Keratinocyte (primary cell): ENCODE results near the gene CALHM6. TPM values are rescaled to one million over a fixed set of nuclear protein-coding genes. Genes with fewer than 3 reads are reported as not detected.

Experiments
- DNase-seq: peaks from one replicate; pipeline ENCODE4 v3.0.0-alpha.2; 2011; ENCODE audit warnings: low read depth, missing footprints, low spot score
- FAIRE-seq: peaks from 2 replicates; lab custom pipeline; 2011; peaks lifted over from hg19 to GRCh38; lab: Jason Lieb, UNC
- H2AFZ ChIP-seq: 2 replicates; pipeline ENCODE4 v1.6.0; 2012; ENCODE audit warnings: low read length, control low read depth, inconsistent platforms; ENCODE audit not compliant: control insufficient read depth
- H3K27ac ChIP-seq: 2 replicates; pipeline ENCODE4 v1.5.1; 2011; ENCODE audit warnings: low read length; ENCODE audit not compliant: control insufficient read depth, insufficient read depth
- H3K27me3 ChIP-seq: 3 replicates; pipeline ENCODE4 v1.6.0; 2011; ENCODE audit warnings: low read length; ENCODE audit not compliant: control insufficient read depth, insufficient read depth; ENCODE audit errors: extremely low read depth
- H3K36me3 ChIP-seq, 2 experiments: 2 replicates in 1 of 2; 3 replicates in 1 of 2; pipeline ENCODE4 v1.5.1; 2011; ENCODE audit warnings: low read length in 2 of 2, mild to moderate bottlenecking in 1 of 2; ENCODE audit not compliant: control insufficient read depth in 2 of 2, insufficient read depth in 2 of 2; ENCODE audit errors: extremely low read depth in 1 of 2
- H3K4me1 ChIP-seq: 3 replicates; pipeline ENCODE4 v1.5.1; 2011; ENCODE audit warnings: low read length; ENCODE audit not compliant: control insufficient read depth, insufficient read depth; ENCODE audit errors: extremely low read depth
- H3K4me2 ChIP-seq: 3 replicates; pipeline ENCODE4 v1.6.0; 2011; ENCODE audit warnings: low read depth, low read length; ENCODE audit not compliant: control insufficient read depth, insufficient read depth; ENCODE audit errors: extremely low read depth
- H3K4me3 ChIP-seq, 3 experiments: fragments of 200-600 bp in 1 of 3; sonication (generic) in 1 of 3; 2 replicates in 2 of 3; 3 replicates in 1 of 3; pipeline ENCODE4 v1.5.1; 2011 to 2016; ENCODE audit warnings: low read length in 3 of 3, mild to moderate bottlenecking in 3 of 3, control low read depth in 2 of 3, inconsistent platforms in 1 of 3, low read depth in 1 of 3, mixed read lengths in 1 of 3, mixed run types in 1 of 3, moderate library complexity in 1 of 3; ENCODE audit not compliant: control insufficient read depth in 2 of 3, insufficient read depth in 2 of 3; ENCODE audit errors: extremely low read depth in 1 of 3
- H3K79me2 ChIP-seq: 2 replicates; pipeline ENCODE4 v1.6.0; 2012; ENCODE audit warnings: low read length; ENCODE audit not compliant: control insufficient read depth, insufficient read depth
- H3K9ac ChIP-seq: 3 replicates; pipeline ENCODE4 v1.6.0; 2011; ENCODE audit warnings: low read length; ENCODE audit not compliant: control insufficient read depth, insufficient read depth; ENCODE audit errors: extremely low read depth
- H3K9me1 ChIP-seq: 3 replicates; pipeline ENCODE4 v1.6.0; 2011; ENCODE audit warnings: low read length; ENCODE audit not compliant: control insufficient read depth, insufficient read depth; ENCODE audit errors: extremely low read depth
- H3K9me3 ChIP-seq: 2 replicates; pipeline ENCODE4 v1.5.1; 2012; ENCODE audit warnings: low read depth, low read length; ENCODE audit not compliant: control insufficient read depth
- H4K20me1 ChIP-seq: 3 replicates; pipeline ENCODE4 v1.6.0; 2011; ENCODE audit warnings: low read length; ENCODE audit not compliant: control insufficient read depth, insufficient read depth; ENCODE audit errors: extremely low read depth
- EZH2 ChIP-seq: IDR thresholded peaks from one replicate; pipeline ENCODE4 v1.6.1; 2012; ENCODE audit warnings: inconsistent platforms, mild to moderate bottlenecking, low read length, moderate library complexity
- dilution Hi-C: fragments of 300-500 bp; cut with MboI; formaldehyde crosslinking; loops from one replicate; pipeline ENCODE4 v1.7.0; 2020; ENCODE audit warnings: low sequenced_read_pairs; ENCODE audit not compliant: extremely low pct_ligation_motif_present
- polyA minus RNA-seq, 3 experiments: library from RNA; depleted of rRNA, polyadenylated mRNA; stranded (reverse); fragments of >200 nt; gene quantifications; 1 replicate in 1 of 3; 2 replicates in 1 of 3; 3 replicates in 1 of 3; pipeline ENCODE4 v1.2.3, GENCODE V29; 2011
- polyA plus RNA-seq, 5 experiments: library from polyadenylated mRNA; depleted of rRNA in 3 of 5; stranded (reverse) in 3 of 5; stranded (forward) in 1 of 5; unstranded in 1 of 5; fragments of >200 nt; gene quantifications; 1 replicate in 1 of 5; 2 replicates in 3 of 5; 3 replicates in 1 of 5; pipeline versions ENCODE4 v1.2.1 to v1.2.3, GENCODE V29; 2011 to 2012; ENCODE audit warnings: missing spikeins in 2 of 5, low read depth in 1 of 5, low replicate concordance in 1 of 5
- TF ChIP-seq, protein P1 (sequence below), 3 experiments: IDR thresholded peaks in 1 of 3; conservative IDR thresholded peaks in 1 of 3; optimal IDR thresholded peaks in 1 of 3; 2 replicates in 2 of 3; 3 replicates in 1 of 3; pipeline versions ENCODE3 to v1.5.1; 2011; ENCODE audit warnings: low read length in 3 of 3, mild to moderate bottlenecking in 3 of 3, moderate library complexity in 2 of 3, control low read depth in 1 of 3, inconsistent platforms in 1 of 3; ENCODE audit not compliant: insufficient read depth in 2 of 3; ENCODE audit errors: extremely low read depth in 1 of 3

CALHM6 gene
- 0.47 to 0.59 TPM (median 0.51 TPM) in 3 replicates for polyA plus RNA-seq
- 2.9 TPM for polyA plus RNA-seq (2011; ENCODE audit: low read depth)
- polyA plus RNA-seq (2011; cell fraction: cytosol; rRNA removed) = 0.82 and 1.7 TPM in 2 replicates
- polyA plus RNA-seq (2011; cell fraction: nucleus; rRNA removed) = 0.42 and 0.47 TPM in 2 replicates
- 0.81 and 1.1 TPM in 2 replicates for polyA plus RNA-seq (2012; ENCODE audit: low replicate concordance)
- not detected in 3 replicates for polyA minus RNA-seq
- not detected for polyA minus RNA-seq (2011; cell fraction: cytosol; rRNA and poly(A)+ RNA removed)
- polyA minus RNA-seq (2011; cell fraction: nucleus; rRNA and poly(A)+ RNA removed) = 0.53 and 0.62 TPM in 2 replicates

DNA sequence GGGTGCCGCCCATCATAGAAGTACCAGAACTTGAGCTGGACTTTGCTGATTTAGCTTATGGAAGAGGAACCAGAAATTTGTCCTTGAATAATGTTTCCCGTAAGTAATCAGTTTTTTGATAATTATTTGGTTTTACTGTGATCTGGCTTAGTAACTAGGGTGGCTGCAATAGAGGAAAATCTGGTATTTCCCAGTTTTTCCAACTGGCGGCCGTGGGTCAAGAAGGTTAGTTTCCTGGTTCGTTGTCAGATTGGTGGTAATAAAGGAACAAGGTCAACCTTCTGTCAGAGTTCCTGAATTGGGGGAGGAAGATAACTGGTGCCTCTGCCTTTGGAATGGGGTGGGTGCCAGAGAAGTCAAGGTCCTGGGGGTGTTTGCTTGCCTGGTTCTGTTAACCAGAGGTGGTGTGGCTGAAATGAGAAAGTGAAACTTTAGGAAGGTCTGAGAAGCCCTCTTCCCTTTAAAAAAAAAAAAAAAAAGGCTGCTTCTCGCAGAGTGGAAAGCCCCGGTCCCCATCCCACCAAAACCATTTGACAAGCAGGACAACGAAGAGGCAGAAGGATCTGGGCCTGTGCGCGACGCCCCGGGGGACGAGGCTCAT, at the start of gene CALHM6:
Gene CALHM6 (plus strand): TSS at position 45 of the 601 bp plus-strand sequence. CDS start 555 bp downstream, at position 600.
- Histone ChIP-seq H3K9ac (peak within 1 kb of the TSS; percentile 26), H2AFZ (peak within 1 kb of the TSS; percentile 92), H3K27me3 (no peaks in the 10 kb centered on the region), H3K9me1 (no peaks in the 10 kb centered on the region), H3K4me2 (peak within 1 kb of the TSS; percentile 56), H3K9me3 (no peaks in the 10 kb centered on the region), H3K4me3 (peak within 1 kb of the TSS in 2 of 3 experiments; percentile 47 to 50), H3K36me3 (no peaks in the 10 kb centered on the region), H3K27ac (no peak within 1 kb of the TSS), H4K20me1 (no peaks in the 10 kb centered on the region), H3K79me2 (no peaks in the 10 kb centered on the region), H3K4me1 (no peaks in the 10 kb centered on the region)
- TF ChIP-seq EZH2 = no peak
- TF ChIP-seq, protein P1, sequence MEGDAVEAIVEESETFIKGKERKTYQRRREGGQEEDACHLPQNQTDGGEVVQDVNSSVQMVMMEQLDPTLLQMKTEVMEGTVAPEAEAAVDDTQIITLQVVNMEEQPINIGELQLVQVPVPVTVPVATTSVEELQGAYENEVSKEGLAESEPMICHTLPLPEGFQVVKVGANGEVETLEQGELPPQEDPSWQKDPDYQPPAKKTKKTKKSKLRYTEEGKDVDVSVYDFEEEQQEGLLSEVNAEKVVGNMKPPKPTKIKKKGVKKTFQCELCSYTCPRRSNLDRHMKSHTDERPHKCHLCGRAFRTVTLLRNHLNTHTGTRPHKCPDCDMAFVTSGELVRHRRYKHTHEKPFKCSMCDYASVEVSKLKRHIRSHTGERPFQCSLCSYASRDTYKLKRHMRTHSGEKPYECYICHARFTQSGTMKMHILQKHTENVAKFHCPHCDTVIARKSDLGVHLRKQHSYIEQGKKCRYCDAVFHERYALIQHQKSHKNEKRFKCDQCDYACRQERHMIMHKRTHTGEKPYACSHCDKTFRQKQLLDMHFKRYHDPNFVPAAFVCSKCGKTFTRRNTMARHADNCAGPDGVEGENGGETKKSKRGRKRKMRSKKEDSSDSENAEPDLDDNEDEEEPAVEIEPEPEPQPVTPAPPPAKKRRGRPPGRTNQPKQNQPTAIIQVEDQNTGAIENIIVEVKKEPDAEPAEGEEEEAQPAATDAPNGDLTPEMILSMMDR (optimal IDR thresholded peaks at IDR 0.05 in 1 of 3, IDR thresholded peaks at IDR 0.05 in 1 of 3, conservative IDR thresholded peaks at IDR 0.05 in 1 of 3; ENCODE audit: extremely low read depth in 1 of 3, insufficient read depth in 2 of 3, low read length in 3 of 3) = no peak
- no peak for DNase-seq
- no peak for FAIRE-seq
- dilution Hi-C loops = no loop called here

DNA sequence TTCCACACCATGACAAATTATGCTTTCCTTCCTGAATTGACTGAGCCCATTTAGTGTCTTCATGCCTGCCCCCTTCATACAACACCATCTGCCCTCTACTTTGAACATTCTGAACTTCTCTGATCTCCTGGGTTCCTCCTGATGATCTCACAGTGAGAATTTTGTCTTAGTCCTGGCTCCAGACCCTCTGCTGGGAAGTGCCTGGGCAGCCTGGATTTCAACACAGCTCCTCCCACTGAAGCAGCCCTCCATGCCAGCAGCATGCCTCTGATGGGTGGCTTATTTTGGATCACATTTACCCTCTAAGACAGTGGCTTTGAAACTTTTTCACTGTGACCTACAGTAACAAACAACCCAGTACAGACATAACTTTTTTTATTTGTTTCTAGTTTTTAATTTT, 48.9 kb upstream of the CALHM6 start:
- peaks cover 3 to 13% of the 10 kb centered on the region in 2 experiments for H3K36me3 ChIP-seq
- no peak overlapping the region for H3K9ac ChIP-seq
- no peaks in the 10 kb centered on the region for H3K9me3 ChIP-seq
- no peaks in the 10 kb centered on the region for H4K20me1 ChIP-seq
- FAIRE-seq (no peak), DNase-seq (no peak)
- dilution Hi-C loops = no loop called here
- peaks cover 7% of the 10 kb centered on the region for H3K4me1 ChIP-seq
- H3K79me2 ChIP-seq = peaks cover 78% of the 10 kb centered on the region
- no peak for TF ChIP-seq EZH2
- TF ChIP-seq, protein P1 (optimal IDR thresholded peaks at IDR 0.05 in 1 of 3, IDR thresholded peaks at IDR 0.05 in 1 of 3, conservative IDR thresholded peaks at IDR 0.05 in 1 of 3; ENCODE audit: extremely low read depth in 1 of 3, insufficient read depth in 2 of 3, low read length in 3 of 3) = no peak
- H2AFZ ChIP-seq = no peak overlapping the region
- H3K27ac ChIP-seq = no peak overlapping the region
- H3K27me3 ChIP-seq = no peaks in the 10 kb centered on the region
- H3K9me1 ChIP-seq = no peaks in the 10 kb centered on the region
- H3K4me3 ChIP-seq = no peak overlapping the region
- H3K4me2 ChIP-seq = no peak overlapping the region
